RWPE1 (cell line): Measurements from ENCODE around the gene GJB1.

ENCODE experiments used
- CTCF ChIA-PET: fragments of 350-600 bp; sonication (Branson Sonifier 250); formaldehyde crosslinking; extraction: SDS; loops from one replicate; lab custom pipeline; 2021; lab: Yijun Ruan, JAX
- POLR2A ChIA-PET: fragments of 400-600 bp; formaldehyde crosslinking; extraction: SDS; loops from one replicate; lab custom pipeline; 2020; ENCODE audit warnings: antibody characterized with exemption; ENCODE audit not compliant: low non-redundant PET; lab: Yijun Ruan, JAX
- DNase-seq: peaks from one replicate; pipeline ENCODE4 v3.0.0; 2012; ENCODE audit warnings: low spot score
- H3K27ac ChIP-seq: fragments of 450-650 bp; 2 replicates; pipeline ENCODE4 v1.5.1; 2017
- TF ChIP-seq, protein P1 (sequence below): fragments of 450-650 bp; conservative IDR thresholded peaks from 2 replicates; pipeline ENCODE4 v1.5.1; 2017; ENCODE audit warnings: low read depth, mild to moderate bottlenecking

The GJB1 gene

DNA sequence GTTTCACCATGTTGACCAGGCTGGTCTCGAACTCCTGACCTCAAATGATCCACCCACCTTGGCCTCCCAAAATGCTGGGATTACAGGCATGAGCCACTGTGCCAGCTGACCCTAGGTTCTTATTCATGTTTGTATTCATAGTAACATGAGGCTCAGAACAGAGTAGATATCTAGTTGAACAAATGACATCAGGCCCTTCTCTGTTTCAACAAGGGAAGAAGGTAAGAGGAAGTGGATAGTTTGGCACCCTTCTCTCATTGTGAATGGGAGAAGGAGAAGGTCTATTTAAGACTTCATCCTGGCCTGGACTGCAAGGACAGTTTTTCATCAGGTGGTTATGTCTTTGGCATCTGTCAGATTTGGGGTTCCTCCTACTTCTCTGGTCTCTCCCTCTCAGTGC is 13.8 kb downstream of the GJB1 start:
- ChIA-PET CTCF (no interaction called here), POLR2A (no interaction called here)
- TF ChIP-seq, protein P1, sequence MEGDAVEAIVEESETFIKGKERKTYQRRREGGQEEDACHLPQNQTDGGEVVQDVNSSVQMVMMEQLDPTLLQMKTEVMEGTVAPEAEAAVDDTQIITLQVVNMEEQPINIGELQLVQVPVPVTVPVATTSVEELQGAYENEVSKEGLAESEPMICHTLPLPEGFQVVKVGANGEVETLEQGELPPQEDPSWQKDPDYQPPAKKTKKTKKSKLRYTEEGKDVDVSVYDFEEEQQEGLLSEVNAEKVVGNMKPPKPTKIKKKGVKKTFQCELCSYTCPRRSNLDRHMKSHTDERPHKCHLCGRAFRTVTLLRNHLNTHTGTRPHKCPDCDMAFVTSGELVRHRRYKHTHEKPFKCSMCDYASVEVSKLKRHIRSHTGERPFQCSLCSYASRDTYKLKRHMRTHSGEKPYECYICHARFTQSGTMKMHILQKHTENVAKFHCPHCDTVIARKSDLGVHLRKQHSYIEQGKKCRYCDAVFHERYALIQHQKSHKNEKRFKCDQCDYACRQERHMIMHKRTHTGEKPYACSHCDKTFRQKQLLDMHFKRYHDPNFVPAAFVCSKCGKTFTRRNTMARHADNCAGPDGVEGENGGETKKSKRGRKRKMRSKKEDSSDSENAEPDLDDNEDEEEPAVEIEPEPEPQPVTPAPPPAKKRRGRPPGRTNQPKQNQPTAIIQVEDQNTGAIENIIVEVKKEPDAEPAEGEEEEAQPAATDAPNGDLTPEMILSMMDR: no peak
- DNase-seq: no peak
- H3K27ac ChIP-seq: no peak overlapping the region

DNA sequence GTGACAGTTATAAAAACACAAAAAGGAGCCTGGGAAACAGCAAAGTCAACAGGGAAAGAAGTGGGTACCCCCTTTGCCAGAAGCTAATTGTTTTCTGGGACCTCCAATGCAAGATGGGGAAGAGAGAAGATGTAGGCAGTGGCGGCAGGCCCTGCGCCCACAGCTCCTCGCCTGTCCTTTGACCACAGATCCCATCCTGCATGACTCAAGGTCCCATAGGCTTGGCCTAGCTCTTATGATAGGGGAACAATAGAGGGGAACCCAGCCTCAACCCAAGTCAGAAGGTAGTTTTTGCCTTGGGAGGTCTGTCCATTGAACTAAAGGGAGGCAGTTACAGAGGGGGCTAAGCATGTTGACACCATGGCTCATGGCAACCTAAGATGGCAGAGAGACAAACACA is 16.8 kb downstream of the GJB1 start:
- no peak for DNase-seq
- CTCF ChIA-PET: no interaction called here
- no peak overlapping the region for H3K27ac ChIP-seq
- POLR2A ChIA-PET: no interaction called here
- TF ChIP-seq, protein P1: no peak

DNA sequence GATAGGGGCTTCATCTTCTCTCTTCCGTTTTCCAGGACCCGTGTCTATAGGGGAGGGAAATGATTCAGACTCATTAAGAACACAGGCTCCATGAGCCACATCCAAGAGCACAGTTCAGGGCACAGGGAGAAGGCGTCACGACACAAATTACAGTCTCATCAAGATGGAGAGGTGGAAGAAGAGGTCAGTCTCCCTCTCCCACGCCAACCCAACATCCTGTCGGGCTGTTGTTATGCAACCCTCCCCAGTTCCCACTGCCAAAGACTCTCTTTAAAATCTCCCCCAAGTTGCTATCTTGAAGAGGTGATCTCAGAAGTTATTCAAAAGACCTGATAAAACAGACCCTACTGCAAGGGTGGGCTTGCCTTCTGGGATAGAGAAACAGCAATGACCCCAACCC is 18.3 kb downstream of the GJB1 start:
- no peak for DNase-seq
- TF ChIP-seq, protein P1: no peak
- ChIA-PET CTCF (no interaction called here), POLR2A (no interaction called here)
- H3K27ac ChIP-seq: no peak overlapping the region

DNA sequence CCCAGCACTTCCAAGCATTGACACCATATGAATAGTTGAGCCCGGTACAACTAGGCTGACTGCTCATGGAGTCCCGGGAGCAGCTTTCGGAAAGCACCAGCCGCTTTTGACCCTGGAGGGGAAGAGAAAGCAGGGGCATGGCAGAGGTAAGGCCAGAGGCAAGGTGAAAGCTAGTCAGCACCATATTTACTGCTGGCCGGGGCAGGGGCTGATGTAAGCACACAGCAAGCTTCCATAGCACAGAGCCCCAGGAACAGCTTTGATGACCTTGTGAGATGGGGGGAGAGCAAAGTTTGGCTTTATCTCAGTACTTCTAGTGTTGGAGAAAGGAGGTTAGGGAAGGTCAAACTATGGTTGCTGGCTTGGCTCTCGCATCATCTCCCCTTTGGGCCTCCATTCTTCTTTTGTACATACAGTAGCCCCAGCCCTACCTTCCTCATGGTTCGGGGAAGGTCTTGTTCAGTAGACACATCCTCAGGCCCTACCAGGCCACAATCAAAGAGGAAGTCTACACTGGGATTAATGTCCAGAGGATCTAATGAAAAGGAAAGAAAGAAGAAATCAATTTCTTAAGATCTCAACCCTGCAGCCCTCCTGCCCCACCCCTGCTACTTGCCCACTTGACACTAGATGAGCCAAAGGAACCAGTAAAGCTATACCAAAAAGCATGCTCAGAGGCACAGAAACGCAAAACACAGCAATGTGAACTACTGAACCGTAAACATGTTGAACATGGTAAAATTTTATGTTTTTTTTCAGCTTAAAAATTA is 21.5 kb downstream of the GJB1 start:
- CTCF ChIA-PET: no interaction called here
- no peak for DNase-seq
- POLR2A ChIA-PET: no interaction called here
- TF ChIP-seq, protein P1: no peak
- no peak overlapping the region for H3K27ac ChIP-seq

DNA sequence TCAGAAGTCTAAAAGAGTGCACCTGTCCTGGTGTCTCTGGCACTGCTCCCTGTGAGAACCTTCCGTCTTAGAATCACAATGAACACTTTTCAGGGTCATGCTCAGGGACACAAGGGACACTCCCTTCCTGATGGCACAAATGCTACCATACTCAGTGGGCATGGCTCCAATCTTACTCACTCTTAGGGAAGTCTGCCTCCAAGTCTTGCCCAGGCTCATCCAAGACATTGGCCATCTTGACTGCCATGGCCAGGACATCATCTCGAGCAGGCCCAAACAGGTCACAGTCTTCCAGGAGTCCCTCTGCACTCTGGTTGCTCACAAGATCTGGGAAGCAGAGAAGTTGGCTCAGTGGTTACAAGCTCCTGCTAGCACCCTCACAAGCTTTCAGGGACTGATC is 22.1 kb downstream of the GJB1 start:
- peak overlapping the region; percentile 13; the same call in 1 of the 2 replicates for H3K27ac ChIP-seq
- TF ChIP-seq, protein P1: no peak
- ChIA-PET CTCF (no interaction called here), POLR2A (no interaction called here)
- no peak for DNase-seq

DNA sequence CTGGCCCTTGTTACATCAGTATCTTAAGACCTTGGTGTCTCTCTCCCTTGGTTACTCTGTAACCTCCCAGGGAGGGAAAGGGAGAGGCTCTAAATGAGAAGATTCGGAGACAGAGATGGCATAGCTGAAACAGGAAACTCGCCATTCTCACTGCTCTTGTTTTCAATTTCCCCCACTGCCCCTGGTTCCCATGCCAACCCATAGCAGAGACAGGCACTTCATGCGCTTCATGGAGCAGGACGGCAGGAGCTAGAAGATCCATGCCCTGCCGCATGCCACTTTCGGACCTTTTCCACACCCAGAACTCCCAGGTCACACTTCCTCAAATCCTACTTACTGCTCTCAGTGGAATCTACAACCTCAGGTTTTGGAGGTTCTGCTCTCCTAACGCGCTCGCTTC is 27.8 kb downstream of the GJB1 start:
- H3K27ac ChIP-seq: no peak overlapping the region
- no peak for DNase-seq
- ChIA-PET CTCF (no interaction called here), POLR2A (no interaction called here)
- TF ChIP-seq, protein P1: no peak
